HepG2 (cell line): Measurements from ENCODE around the gene COBLL1. TPM values are rescaled to one million over a fixed set of nuclear protein-coding genes. Genes with fewer than 3 reads are reported as not detected.

Experiments used
- BRCA1 ChIP-seq: sonication (generic); formaldehyde crosslinking; IDR thresholded peaks from 2 replicates; pipeline ENCODE4 v1.4.0; 2020; ENCODE audit warnings: missing genetic modification reagents
- DMAP1 ChIP-seq: IDR thresholded peaks from 2 replicates; pipeline ENCODE4 v1.6.1; 2016
- ELF3 ChIP-seq: IDR thresholded peaks from 2 replicates; pipeline ENCODE4 v1.6.1; 2016; ENCODE audit warnings: missing genetic modification reagents, missing compliant biosample characterization
- HMGXB4 ChIP-seq, 2 experiments: sonication (generic) in 1 of 2; formaldehyde crosslinking in 1 of 2; IDR thresholded peaks; 2 replicates each; pipeline versions ENCODE4 v1.4.0 to v1.6.1; 2018 to 2020; ENCODE audit warnings: missing genetic modification reagents in 2 of 2, borderline replicate concordance in 1 of 2, low read depth in 1 of 2, mild to moderate bottlenecking in 1 of 2, missing biosample characterization in 1 of 2
- KLF12 ChIP-seq: sonication (generic); formaldehyde crosslinking; IDR thresholded peaks from 2 replicates; pipeline ENCODE4 v1.4.0; 2020; ENCODE audit warnings: missing genetic modification reagents, borderline replicate concordance
- MTA3 ChIP-seq: sonication (generic); formaldehyde crosslinking; IDR thresholded peaks from 2 replicates; pipeline ENCODE4 v1.4.0; 2020; ENCODE audit warnings: missing genetic modification reagents
- MXD1 ChIP-seq: sonication (generic); formaldehyde crosslinking; IDR thresholded peaks from 2 replicates; pipeline ENCODE4 v1.4.0; 2020; ENCODE audit warnings: mild to moderate bottlenecking, missing genetic modification reagents
- RAD21 ChIP-seq: fragments of 450-650 bp; formaldehyde crosslinking; IDR thresholded peaks from 2 replicates; pipeline ENCODE4 v1.5.0; 2020; ENCODE audit warnings: mild to moderate bottlenecking
- RNF2 ChIP-seq: fragments of 450-650 bp; conservative IDR thresholded peaks from 2 replicates; pipeline ENCODE4 v1.6.1; 2016; ENCODE audit warnings: low read depth
- SAFB2 ChIP-seq: sonication (generic); formaldehyde crosslinking; IDR thresholded peaks from 2 replicates; pipeline ENCODE4 v1.5.1; 2020; ENCODE audit warnings: missing genetic modification reagents, low read depth, mild to moderate bottlenecking, borderline replicate concordance
- SMYD3 ChIP-seq: sonication (generic); formaldehyde crosslinking; IDR thresholded peaks from 2 replicates; pipeline ENCODE4 v1.8.1; 2023; ENCODE audit warnings: mild to moderate bottlenecking, missing genetic modification reagents
- TBL1XR1 ChIP-seq: fragments of 150-350 bp; IDR thresholded peaks from 2 replicates; pipeline ENCODE4 v1.6.1; 2014; ENCODE audit warnings: borderline replicate concordance, low read length; ENCODE audit not compliant: partially characterized antibody
- TCF12 ChIP-seq, 2 experiments: fragments of 450-650 bp in 1 of 2; sonication (generic) in 1 of 2; formaldehyde crosslinking in 1 of 2; IDR thresholded peaks; 2 replicates each; pipeline versions ENCODE4 v1.6.1 to v1.8.0; 2017 to 2022; ENCODE audit warnings: antibody characterized with exemption in 1 of 2, mild to moderate bottlenecking in 1 of 2, missing genetic modification reagents in 1 of 2, moderate library complexity in 1 of 2
- TOPORS ChIP-seq: sonication (generic); formaldehyde crosslinking; IDR thresholded peaks from 2 replicates; pipeline ENCODE4 v1.8.0; 2023; ENCODE audit warnings: mild to moderate bottlenecking, missing genetic modification reagents
- ZBTB14 ChIP-seq: sonication (generic); formaldehyde crosslinking; IDR thresholded peaks from 2 replicates; pipeline ENCODE4 v1.4.0; 2020; ENCODE audit warnings: missing genetic modification reagents
- ZBTB20 ChIP-seq: sonication (generic); formaldehyde crosslinking; IDR thresholded peaks from 2 replicates; pipeline ENCODE4 v1.8.1; 2023; ENCODE audit warnings: missing genetic modification reagents, low read depth, mild to moderate bottlenecking, borderline replicate concordance
- ZFY ChIP-seq: sonication (generic); formaldehyde crosslinking; IDR thresholded peaks from 2 replicates; pipeline ENCODE4 v1.4.0; 2020; ENCODE audit warnings: missing genetic modification reagents
- ZGPAT ChIP-seq: IDR thresholded peaks from 2 replicates; pipeline ENCODE4 v1.6.1; 2016; ENCODE audit warnings: mild to moderate bottlenecking
- ZNF652 ChIP-seq: IDR thresholded peaks from 2 replicates; pipeline ENCODE4 v1.6.1; 2016; ENCODE audit warnings: low read depth, borderline replicate concordance
- ZNF7 ChIP-seq: IDR thresholded peaks from 2 replicates; pipeline ENCODE4 v1.6.1; 2016; ENCODE audit warnings: missing biosample characterization, missing genetic modification reagents
- ZNF816 ChIP-seq: sonication (generic); formaldehyde crosslinking; IDR thresholded peaks from 2 replicates; pipeline ENCODE4 v1.8.0; 2022; ENCODE audit warnings: missing genetic modification reagents, mild to moderate bottlenecking, borderline replicate concordance
- ZNF839 ChIP-seq: sonication (generic); formaldehyde crosslinking; IDR thresholded peaks from 2 replicates; pipeline ENCODE4 v1.4.0; 2020; ENCODE audit warnings: missing genetic modification reagents, mild to moderate bottlenecking, borderline replicate concordance
- polyA plus RNA-seq, 8 experiments: library from polyadenylated mRNA; depleted of rRNA in 3 of 8; stranded (reverse) in 7 of 8; unstranded in 1 of 8; fragments of >200 nt; fragmentation: Illumina TruSeq in 4 of 8; extraction: Trizol in 4 of 8; gene quantifications; 2 replicates each; pipeline versions ENCODE4 v1.2.1 to v1.2.3, GENCODE V29; 2011 to 2016; ENCODE audit warnings: low read depth in 4 of 8, missing spikeins in 1 of 8, mixed read lengths in 1 of 8; ENCODE audit not compliant: insufficient read depth in 1 of 8
- total RNA-seq, 5 experiments: library from RNA; depleted of rRNA; stranded (reverse); fragments of >200 nt; fragmentation: Illumina TruSeq; extraction: Trizol; gene quantifications; 2 replicates each; pipeline ENCODE4 v1.2.3, GENCODE V29; 2016; ENCODE audit warnings: low read depth in 1 of 5
- TF ChIP-seq, protein P1 (sequence below): sonication (generic); formaldehyde crosslinking; IDR thresholded peaks from 2 replicates; pipeline ENCODE4 v1.8.0; 2022; ENCODE audit warnings: missing genetic modification reagents, low read depth, mild to moderate bottlenecking, borderline replicate concordance
- TF ChIP-seq, protein P2 (sequence below): sonication (generic); formaldehyde crosslinking; IDR thresholded peaks from 2 replicates; pipeline ENCODE4 v1.5.1; 2020; ENCODE audit warnings: missing genetic modification reagents, mild to moderate bottlenecking, borderline replicate concordance

The COBLL1 gene
- total and polyA plus RNA-seq, 2 of the 13 experiments (the other 11 are each of a cell fraction or from before 2014, with no cell fraction given) = 32.6 to 86.8 TPM

GRCh38 chr2:164887434-164888144 is 46.0 kb upstream of the COBLL1 start (continued):
- no peak for TF ChIP-seq MXD1 (CRISPR knock-in tag)
- TF ChIP-seq TBL1XR1 = no peak
- TF ChIP-seq RAD21 (CRISPR knock-in tag) = no peak; the same call in 1 of the 2 replicates
- TF ChIP-seq, protein P1, sequence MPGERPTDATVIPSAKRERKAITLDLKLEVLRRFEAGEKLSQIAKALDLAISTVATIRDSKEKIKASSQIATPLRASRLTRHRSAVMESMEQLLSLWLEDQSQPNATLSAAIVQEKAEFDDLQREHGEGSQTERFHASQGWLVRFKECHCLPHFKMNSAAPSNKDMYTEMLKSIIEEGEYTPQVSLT (CRISPR knock-in tag) = no peak
- TF ChIP-seq ZBTB20 (CRISPR knock-in tag) = no peak; the same call in 1 of the 2 replicates
- TF ChIP-seq BRCA1 (CRISPR knock-in tag) = no peak
- TF ChIP-seq SMYD3 = peak; percentile 25; the same call in 1 of the 2 replicates
- TF ChIP-seq ZNF652 (CRISPR knock-in tag) = no peak
- TF ChIP-seq, protein P2, sequence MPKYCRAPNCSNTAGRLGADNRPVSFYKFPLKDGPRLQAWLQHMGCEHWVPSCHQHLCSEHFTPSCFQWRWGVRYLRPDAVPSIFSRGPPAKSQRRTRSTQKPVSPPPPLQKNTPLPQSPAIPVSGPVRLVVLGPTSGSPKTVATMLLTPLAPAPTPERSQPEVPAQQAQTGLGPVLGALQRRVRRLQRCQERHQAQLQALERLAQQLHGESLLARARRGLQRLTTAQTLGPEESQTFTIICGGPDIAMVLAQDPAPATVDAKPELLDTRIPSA = no peak
- TF ChIP-seq KLF12 (CRISPR knock-in tag) = no peak
- TF ChIP-seq SAFB2 (CRISPR knock-in tag) = no peak
- TF ChIP-seq TOPORS (CRISPR knock-in tag) = no peak
- TF ChIP-seq ZNF839 (CRISPR knock-in tag) = no peak
- no peak for TF ChIP-seq MTA3 (CRISPR knock-in tag)
- TF ChIP-seq TCF12 (IDR thresholded peaks at IDR 0.05) = no peak
- peak; percentile 69; the same call in 1 of the 2 replicates for TF ChIP-seq TCF12 (CRISPR knock-in tag; IDR thresholded peaks at IDR 0.05)
- peak; percentile 69; the same call in 1 of the 2 replicates for TF ChIP-seq DMAP1 (CRISPR knock-in tag)
- no peak for TF ChIP-seq ZFY (CRISPR knock-in tag)
- peak; percentile 96 for TF ChIP-seq ZGPAT
- no peak; the same call in 1 of the 2 replicates for TF ChIP-seq ZNF816
- no peak for TF ChIP-seq ZBTB14
- TF ChIP-seq ZNF7 = no peak
- TF ChIP-seq RNF2 = no peak
- peak; percentile 100 for TF ChIP-seq ELF3 (CRISPR knock-in tag)
- TF ChIP-seq HMGXB4 (CRISPR knock-in tag; IDR thresholded peaks at IDR 0.05; ENCODE audit: borderline replicate concordance in 1 of 2, low read depth in 1 of 2) = peak; percentile 20 to 22; a peak in 1 of 4 replicates
